ENCODE results near the gene FOXJ3. TPM values are rescaled to one million over a fixed set of nuclear protein-coding genes. Genes with fewer than 3 reads are reported as not detected.

Gene FOXJ3
- total RNA-seq, 1 donor from 2014 or later: 13.2 TPM

DNA sequence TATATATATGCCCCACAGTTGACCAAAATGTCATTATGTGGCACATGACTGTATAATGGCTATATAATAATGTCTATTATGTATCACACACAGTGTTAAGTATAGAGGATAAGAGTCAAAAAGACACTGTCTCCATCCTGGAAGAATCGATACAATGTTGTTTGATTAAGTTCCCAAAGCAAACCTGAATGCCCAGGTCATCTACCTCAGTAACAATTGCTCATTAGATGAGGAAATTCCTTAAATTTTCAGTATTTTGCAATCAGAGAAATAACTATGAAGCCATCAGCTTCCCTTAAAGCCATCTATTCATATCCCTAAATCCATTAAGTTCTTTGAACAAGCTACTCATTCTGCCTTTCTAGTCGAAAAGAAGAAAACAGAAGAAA is 10.0 kb downstream of the FOXJ3 start:
- Histone ChIP-seq H3K36me3 (ENCODE audit: control insufficient read depth, insufficient read depth, low read length) (no peaks in the 10 kb centered on the region), H3K4me3 (ENCODE audit: low read depth, low read length) (no peak overlapping the region), H3K27me3 (ENCODE audit: control insufficient read depth, insufficient read depth, low read length) (no peaks in the 10 kb centered on the region)
- no peak for FAIRE-seq
- no peak for TF ChIP-seq CTCF (IDR thresholded peaks at IDR 0.05; ENCODE audit: insufficient read depth, low read length, severe bottlenecking)
- DNase-seq (ENCODE audit: low read depth): no peak

- no peak for FAIRE-seq
Measured at GRCh38 chr1:42324398-42325013, 10.5 kb downstream of the FOXJ3 start.

GRCh38 chr1:42323551-42323950 is 11.5 kb downstream of the FOXJ3 start:
- no peaks in the 10 kb centered on the region for H3K27me3 ChIP-seq (ENCODE audit: control insufficient read depth, insufficient read depth, low read length)
- H3K4me3 ChIP-seq (ENCODE audit: low read depth, low read length): no peak overlapping the region
- TF ChIP-seq CTCF (IDR thresholded peaks at IDR 0.05; ENCODE audit: insufficient read depth, low read length, severe bottlenecking): no peak
- no peaks in the 10 kb centered on the region for H3K36me3 ChIP-seq (ENCODE audit: control insufficient read depth, insufficient read depth, low read length)
- FAIRE-seq (no peak), DNase-seq (ENCODE audit: low read depth) (no peak)

More at GRCh38 chr1:42324398-42325013, 10.5 kb downstream of the FOXJ3 start:
- Histone ChIP-seq H3K4me3 (ENCODE audit: low read depth, low read length) (no peak overlapping the region), H3K27me3 (ENCODE audit: control insufficient read depth, insufficient read depth, low read length) (no peaks in the 10 kb centered on the region), H3K36me3 (ENCODE audit: control insufficient read depth, insufficient read depth, low read length) (no peaks in the 10 kb centered on the region)
- no peak for DNase-seq (ENCODE audit: low read depth)
- no peak for TF ChIP-seq CTCF (IDR thresholded peaks at IDR 0.05; ENCODE audit: insufficient read depth, low read length, severe bottlenecking)

GRCh38 chr1:42322577-42322976 is 12.5 kb downstream of the FOXJ3 start:
- H3K27me3 ChIP-seq (ENCODE audit: control insufficient read depth, insufficient read depth, low read length): no peaks in the 10 kb centered on the region
- no peak for TF ChIP-seq CTCF (IDR thresholded peaks at IDR 0.05; ENCODE audit: insufficient read depth, low read length, severe bottlenecking)
- FAIRE-seq (no peak), DNase-seq (ENCODE audit: low read depth) (peak; percentile 46)
- H3K4me3 ChIP-seq (ENCODE audit: low read depth, low read length): no peak overlapping the region
- no peaks in the 10 kb centered on the region for H3K36me3 ChIP-seq (ENCODE audit: control insufficient read depth, insufficient read depth, low read length)

DNA sequence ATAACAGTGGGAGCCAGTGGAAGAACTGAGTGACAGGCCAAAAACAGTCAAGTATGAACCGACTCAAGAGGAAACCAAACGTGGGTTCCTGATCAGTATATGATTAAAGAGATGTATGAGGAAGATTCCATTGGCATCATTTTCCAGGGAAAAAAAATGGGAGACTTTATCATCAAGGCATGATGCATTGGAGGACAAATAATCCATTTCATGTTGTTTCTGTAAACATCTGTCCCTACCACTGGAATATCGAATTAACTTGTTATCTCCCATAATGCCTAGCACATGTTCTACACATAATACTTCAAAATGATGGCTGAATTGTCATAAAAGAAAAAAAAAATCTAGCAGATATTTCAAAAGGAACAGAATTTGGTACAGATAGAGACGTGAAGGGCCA is 13.3 kb downstream of the FOXJ3 start:
- no peak for TF ChIP-seq CTCF (IDR thresholded peaks at IDR 0.05; ENCODE audit: insufficient read depth, low read length, severe bottlenecking)
- Histone ChIP-seq H3K4me3 (ENCODE audit: low read depth, low read length) (no peak overlapping the region), H3K27me3 (ENCODE audit: control insufficient read depth, insufficient read depth, low read length) (no peaks in the 10 kb centered on the region), H3K36me3 (ENCODE audit: control insufficient read depth, insufficient read depth, low read length) (no peaks in the 10 kb centered on the region)
- DNase-seq (ENCODE audit: low read depth) (no peak), FAIRE-seq (no peak)

DNA sequence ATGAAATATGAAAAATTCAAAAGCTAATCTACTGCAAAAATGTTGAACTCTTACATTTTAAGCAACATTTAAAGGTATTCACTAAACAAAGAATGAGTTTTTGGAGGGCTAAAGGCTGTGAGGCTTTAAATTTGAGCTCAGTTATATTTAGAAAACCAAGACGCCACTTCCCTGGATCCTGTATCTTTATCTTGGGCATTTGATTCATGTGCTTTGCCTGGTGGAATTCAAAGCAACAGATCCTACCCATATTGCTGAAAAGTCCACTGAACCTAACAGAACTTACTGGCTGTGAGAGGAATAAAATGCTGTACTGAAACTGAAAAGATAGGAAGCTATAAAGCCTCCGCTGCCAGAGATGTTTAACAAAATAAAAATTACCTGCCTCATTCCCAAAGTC is 14.3 kb downstream of the FOXJ3 start:
- FAIRE-seq (no peak), DNase-seq (ENCODE audit: low read depth) (no peak)
- Histone ChIP-seq H3K4me3 (ENCODE audit: low read depth, low read length) (no peak overlapping the region), H3K36me3 (ENCODE audit: control insufficient read depth, insufficient read depth, low read length) (no peaks in the 10 kb centered on the region), H3K27me3 (ENCODE audit: control insufficient read depth, insufficient read depth, low read length) (no peaks in the 10 kb centered on the region)
- TF ChIP-seq CTCF (IDR thresholded peaks at IDR 0.05; ENCODE audit: insufficient read depth, low read length, severe bottlenecking): no peak

Measured in bronchial epithelial cell (primary cell).